Calu3 (cell line): ENCODE results near the gene KCNG2. TPM values are rescaled to one million over a fixed set of nuclear protein-coding genes. Genes with fewer than 3 reads are reported as not detected.

Experiments used
- BruUV-seq: library from RNA; stranded (reverse); fragments of 400-500 nt; replicated peaks from 2 replicates; lab custom pipeline; 2021; lab: Mats Ljungman, UMichigan
- CTCF ChIA-PET: fragments of 300-600 bp; sonication (Branson Sonifier 250); formaldehyde crosslinking; loops from one replicate; lab custom pipeline; 2022; ENCODE audit warnings: antibody characterized with exemption; lab: Charles Lee
- DNase-seq: peaks from one replicate; pipeline ENCODE4 v3.0.0; 2022
- H3K27ac Mint-ChIP-seq: one replicate; pipeline ENCODE4 v1.8.0; 2022; ENCODE audit warnings: mixed read lengths; ENCODE audit not compliant: unreplicated experiment
- H3K27me3 Mint-ChIP-seq: one replicate; pipeline ENCODE4 v1.8.0; 2022; ENCODE audit warnings: mixed read lengths; ENCODE audit not compliant: unreplicated experiment
- H3K36me3 Mint-ChIP-seq: one replicate; pipeline ENCODE4 v1.8.0; 2022; ENCODE audit warnings: mild to moderate bottlenecking, moderate library complexity, mixed read lengths; ENCODE audit not compliant: insufficient read depth, unreplicated experiment
- H3K4me1 Mint-ChIP-seq: one replicate; pipeline ENCODE4 v1.8.0; 2022; ENCODE audit warnings: mild to moderate bottlenecking, low read depth, mixed read lengths; ENCODE audit not compliant: unreplicated experiment
- H3K4me3 Mint-ChIP-seq: one replicate; pipeline ENCODE4 v1.8.0; 2022; ENCODE audit warnings: mild to moderate bottlenecking, low read depth, moderate library complexity, mixed read lengths; ENCODE audit not compliant: unreplicated experiment
- H3K9me3 Mint-ChIP-seq: one replicate; pipeline ENCODE4 v1.8.0; 2022; ENCODE audit warnings: low read depth, mixed read lengths; ENCODE audit not compliant: unreplicated experiment
- CTCF ChIP-seq: fragments of 200-600 bp; IDR thresholded peaks from one replicate; pipeline ENCODE4 v1.8.0; 2022; ENCODE audit warnings: antibody characterized with exemption; ENCODE audit not compliant: unreplicated experiment
- intact Hi-C: fragments of 100-400 bp; cut with micrococcal nuclease; formaldehyde crosslinking; loops from one replicate; pipeline ENCODE4 v1.10.0; 2022; ENCODE audit not compliant: unreplicated experiment
- total RNA-seq: library from RNA; stranded (reverse); gene quantifications from 2 replicates; pipeline ENCODE4 v1.2.3, GENCODE V29; 2022

KCNG2 gene
- total RNA-seq, 1 experiment from 2014 or later: not detected

- CTCF ChIA-PET: no interaction called here
- BruUV-seq: no TSS peak
- H3K36me3 Mint-ChIP-seq: no peaks in the 10 kb centered on the region
- H3K4me3 Mint-ChIP-seq: no peak overlapping the region
- H3K27me3 Mint-ChIP-seq: peaks cover 13% of the 10 kb centered on the region
- no peak for DNase-seq
- H3K27ac Mint-ChIP-seq: no peak overlapping the region
- intact Hi-C loops: no loop called here
- no peak for TF ChIP-seq CTCF
- peaks cover 6% of the 10 kb centered on the region for H3K9me3 Mint-ChIP-seq
- no peaks in the 10 kb centered on the region for H3K4me1 Mint-ChIP-seq
Measured at GRCh38 chr18:79819064-79819967, 21.6 kb downstream of the KCNG2 start.

- H3K9me3 Mint-ChIP-seq: peaks cover 6% of the 10 kb centered on the region
- DNase-seq: no peak
Measured at GRCh38 chr18:79819968-79820351, 22.2 kb downstream of the KCNG2 start.

GRCh38 chr18:79823120-79823519 lies 25.4 kb downstream of the KCNG2 start:
- BruUV-seq: no TSS peak
- Mint-ChIP-seq H3K36me3 (no peaks in the 10 kb centered on the region), H3K4me3 (no peak overlapping the region), H3K4me1 (no peaks in the 10 kb centered on the region), H3K27ac (no peak overlapping the region), H3K9me3 (peaks cover 6% of the 10 kb centered on the region), H3K27me3 (peaks cover 13% of the 10 kb centered on the region)
- no peak for DNase-seq
- no peak for TF ChIP-seq CTCF
- CTCF ChIA-PET: interaction anchor here (0.6 kb wide), 1 partner anchor 168 kb away, joined by 15 read pairs; no protein-coding TSS in a partner anchor
- intact Hi-C loops: no loop called here

More at GRCh38 chr18:79819968-79820351, 22.2 kb downstream of the KCNG2 start:
- BruUV-seq: no TSS peak
- TF ChIP-seq CTCF: no peak
- no peak overlapping the region for H3K27ac Mint-ChIP-seq
- intact Hi-C loops: no loop called here
- no peaks in the 10 kb centered on the region for H3K4me1 Mint-ChIP-seq
- H3K4me3 Mint-ChIP-seq: no peak overlapping the region
- H3K36me3 Mint-ChIP-seq: no peaks in the 10 kb centered on the region
- CTCF ChIA-PET: no interaction called here
- peaks cover 13% of the 10 kb centered on the region for H3K27me3 Mint-ChIP-seq

- no peak overlapping the region for H3K27ac Mint-ChIP-seq
- H3K27me3 Mint-ChIP-seq: no peaks in the 10 kb centered on the region
- peaks cover 3% of the 10 kb centered on the region for H3K9me3 Mint-ChIP-seq
- intact Hi-C loops: no loop called here
- no peaks in the 10 kb centered on the region for H3K4me1 Mint-ChIP-seq
- DNase-seq: no peak
- H3K4me3 Mint-ChIP-seq: no peak overlapping the region
- no peaks in the 10 kb centered on the region for H3K36me3 Mint-ChIP-seq
- no TSS peak for BruUV-seq
- no peak for TF ChIP-seq CTCF
- CTCF ChIA-PET: no interaction called here
Measured at GRCh38 chr18:79825913-79826312, 28.2 kb downstream of the KCNG2 start.
